NCI-H1417 treated with DMSO at 0.1 percent for 48 hours (cell line): ENCODE measurements around the gene KCNQ2.

Experiments used
- DNase-seq: peaks from one replicate; lab custom pipeline; 2025; lab: John Stamatoyannopoulos, UW

KCNQ2 gene

DNA sequence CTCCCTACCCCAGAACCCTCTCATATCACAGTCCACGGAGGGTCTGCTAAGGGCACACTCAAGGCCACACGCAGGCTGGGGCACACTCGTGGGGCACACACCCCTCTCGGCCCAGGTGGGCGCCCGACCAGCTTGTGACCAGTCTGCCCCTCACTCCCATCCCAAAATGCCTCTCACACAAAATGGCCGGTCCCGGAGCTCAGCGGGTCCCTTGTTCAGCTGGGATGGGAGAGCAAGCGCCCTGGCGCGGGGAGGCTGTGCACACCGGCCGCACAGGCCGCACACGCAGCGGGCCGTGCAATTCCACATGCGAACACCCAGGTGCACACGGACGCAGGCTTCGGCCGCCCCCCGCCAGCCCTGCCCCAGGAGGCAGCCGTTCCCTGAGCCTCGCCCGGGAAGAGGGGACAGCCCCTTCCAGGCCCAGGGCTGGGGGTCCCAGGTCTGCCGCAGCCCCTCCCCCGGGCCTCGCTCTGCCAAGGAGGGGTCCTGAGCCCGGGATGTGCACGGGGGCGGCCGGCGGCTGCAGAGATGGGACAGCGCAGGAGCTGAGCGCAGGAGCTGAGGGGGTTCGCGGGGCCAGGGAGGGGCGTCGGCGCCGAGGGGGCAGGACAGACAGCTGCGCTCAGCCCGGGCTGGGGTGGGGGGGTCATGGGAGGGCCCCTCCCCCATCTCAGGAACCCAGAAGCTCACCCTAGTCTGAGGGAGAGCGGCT, 1.3 kb downstream of the KCNQ2 start:
- DNase-seq, result no peak

DNA sequence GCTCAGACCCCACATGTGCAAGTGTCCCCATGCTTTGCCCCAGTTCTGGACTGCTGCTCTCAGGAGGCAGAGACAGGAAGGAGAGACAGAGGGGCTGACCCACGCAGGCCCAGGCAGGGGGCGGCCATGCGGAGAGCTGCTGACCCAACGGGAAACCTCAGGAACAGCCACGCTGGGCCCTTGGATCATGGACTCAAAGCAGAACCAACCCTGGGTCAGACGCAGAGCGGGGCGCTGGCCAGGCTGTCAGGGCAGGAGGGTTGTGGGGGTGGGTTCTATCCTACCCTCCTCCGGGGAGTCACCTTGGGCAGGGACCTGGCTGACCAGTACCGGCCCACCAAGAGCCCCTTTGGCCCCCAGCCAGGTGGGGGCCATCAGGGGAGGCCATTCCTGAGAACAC, 2.0 kb downstream of the KCNQ2 start:
- DNase-seq, result no peak

- no peak for DNase-seq
Observed at GRCh38 chr20:63469713-63470101, 2.7 kb downstream of the KCNQ2 start.

DNA sequence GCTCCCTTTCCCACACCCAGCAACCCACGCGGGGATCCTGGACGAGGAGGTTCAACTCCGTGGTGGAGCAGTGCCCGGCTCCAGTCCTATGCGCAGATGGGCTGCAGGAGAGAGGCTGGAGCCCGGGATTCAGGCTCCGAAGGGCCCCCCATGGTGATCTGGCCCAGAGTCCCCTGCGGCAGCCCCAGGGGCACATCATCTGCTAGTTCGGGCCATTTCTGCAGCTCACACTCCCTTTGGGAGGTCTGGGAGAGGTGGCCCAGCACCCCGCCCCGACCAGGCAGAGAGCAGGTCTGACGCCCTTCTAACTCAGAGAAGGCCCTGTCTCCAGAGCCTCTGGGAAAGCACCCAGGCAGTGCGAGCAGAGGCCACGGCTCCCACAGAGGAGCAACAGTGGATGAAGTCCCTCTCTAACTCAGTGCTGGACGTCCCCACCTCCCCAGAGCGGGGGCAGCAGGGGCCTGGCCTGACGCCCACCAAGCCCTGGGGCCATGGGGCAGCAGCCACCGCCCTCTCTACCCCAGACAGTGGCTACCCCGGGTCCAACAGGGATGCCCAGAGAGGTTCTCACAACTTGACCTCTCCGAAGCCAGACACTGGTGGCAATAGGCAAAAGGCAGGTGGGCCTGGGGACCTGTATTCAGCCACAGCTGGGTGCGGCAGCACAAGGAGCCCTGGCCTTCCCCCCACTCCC, 3.3 kb downstream of the KCNQ2 start:
- DNase-seq, result no peak

DNA sequence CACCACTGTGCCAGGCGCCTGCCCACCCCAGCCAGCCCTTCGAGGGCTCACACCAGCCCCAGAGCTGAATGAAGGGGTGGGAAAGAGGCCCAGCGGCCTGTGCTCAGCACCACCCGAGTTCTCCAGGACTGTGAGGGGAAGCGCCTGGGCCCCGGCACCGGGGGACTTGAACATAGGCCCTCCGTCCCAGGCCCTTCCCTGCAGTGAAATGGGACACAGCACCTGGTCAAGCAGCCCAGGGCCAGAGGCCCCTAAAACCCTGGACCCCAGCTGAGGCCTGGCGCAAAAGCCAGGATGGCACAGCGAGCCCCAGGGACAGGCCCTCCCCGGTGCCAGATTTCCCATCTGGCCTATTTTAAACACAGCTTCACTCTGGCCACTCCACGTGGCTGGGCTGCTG, 4.0 kb downstream of the KCNQ2 start:
- DNase-seq, result no peak

GRCh38 chr20:63467294-63468083, 5.0 kb downstream of the KCNQ2 start:
- no peak for DNase-seq

DNA sequence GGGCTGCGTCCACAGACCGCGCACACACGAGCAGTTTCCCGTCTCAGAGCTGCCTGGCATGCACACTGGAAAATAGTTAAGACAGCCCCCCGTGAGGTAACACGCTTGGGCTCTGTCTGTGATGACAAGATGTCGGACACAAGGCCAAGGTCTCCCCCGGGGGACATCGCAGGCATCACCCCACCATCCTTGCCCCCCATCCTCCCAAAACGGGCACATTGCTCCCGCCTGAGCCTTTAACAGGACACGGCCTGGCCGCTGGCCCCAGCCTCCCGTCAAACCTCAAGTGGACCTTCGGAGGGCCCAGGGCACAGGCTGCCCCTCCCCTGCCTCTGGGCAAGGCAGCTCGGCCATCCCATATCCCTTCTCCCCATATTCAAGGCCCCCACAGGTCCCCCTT, 5.6 kb downstream of the KCNQ2 start:
- no peak for DNase-seq

DNA sequence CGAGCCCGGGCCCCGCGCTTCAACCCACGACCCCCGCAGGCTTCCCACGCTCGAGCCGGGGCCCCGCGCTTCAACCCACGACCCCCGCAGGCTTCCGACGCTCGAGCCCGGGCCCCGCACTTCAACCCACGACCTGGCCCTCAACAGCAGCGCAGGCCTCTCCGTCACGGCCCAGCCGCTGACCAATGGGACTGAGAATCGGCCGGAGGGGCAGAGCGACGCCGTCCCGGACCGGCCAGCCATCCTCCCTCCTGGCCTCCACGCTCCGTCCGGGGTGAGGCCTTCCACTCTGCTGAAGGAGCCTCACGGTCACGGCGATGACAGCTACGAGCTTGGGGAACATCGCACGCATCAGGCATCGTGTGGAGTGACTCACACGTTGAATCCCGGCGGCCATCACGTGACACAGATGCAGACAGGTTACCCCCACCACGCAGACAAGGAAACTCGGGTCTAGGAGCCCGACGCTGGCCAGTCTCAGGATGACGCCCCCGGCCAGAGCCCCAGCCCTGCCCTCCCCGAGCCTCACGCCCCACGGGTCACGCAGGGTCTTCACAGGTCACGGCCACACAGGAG, 6.1 kb downstream of the KCNQ2 start:
- DNase-seq, result no peak

DNA sequence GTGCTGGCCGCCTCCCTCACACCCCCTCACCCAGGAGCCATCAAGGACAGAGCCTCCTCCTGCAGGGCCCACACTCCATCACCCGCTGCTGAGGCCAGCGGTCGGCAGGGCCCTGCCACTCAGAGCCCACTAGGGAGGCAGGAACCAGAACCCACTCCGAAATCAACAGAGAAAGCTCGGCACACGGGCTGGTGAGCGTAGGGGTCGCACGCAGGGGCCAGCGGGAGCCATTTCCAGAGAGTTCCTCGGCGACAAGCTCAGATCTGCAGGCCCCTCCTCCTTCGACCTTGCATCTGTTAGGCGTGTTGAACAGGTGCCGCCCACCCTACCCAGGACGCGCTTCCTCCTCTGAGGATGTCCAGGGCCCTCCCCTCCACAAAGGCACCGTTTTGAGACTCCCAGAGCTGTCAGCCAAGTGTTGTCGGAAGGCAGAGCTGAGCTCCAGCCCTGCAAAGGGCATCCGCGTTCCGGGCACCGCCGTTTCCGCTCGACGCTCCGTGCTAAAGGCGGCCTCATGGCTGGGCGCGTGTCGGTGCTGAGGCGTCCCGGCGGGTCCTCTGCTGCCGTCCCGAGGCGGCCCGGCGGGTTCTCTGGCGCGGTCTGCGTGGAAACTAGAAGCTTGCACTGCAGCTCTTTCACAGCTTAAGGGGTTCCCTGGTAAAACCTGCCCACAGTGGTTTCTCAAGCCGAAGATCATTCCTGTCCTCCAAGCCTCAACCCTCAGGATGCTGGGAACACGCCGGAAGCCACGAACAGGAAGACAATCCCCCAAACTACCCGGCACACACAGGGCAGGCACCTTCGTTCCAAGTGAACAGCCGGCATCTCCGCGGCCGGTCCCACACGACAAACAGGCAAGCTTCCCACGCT, 6.8 kb downstream of the KCNQ2 start:
- no peak for DNase-seq

GRCh38 chr20:63464289-63464635, 8.2 kb downstream of the KCNQ2 start:
- no peak for DNase-seq

DNA sequence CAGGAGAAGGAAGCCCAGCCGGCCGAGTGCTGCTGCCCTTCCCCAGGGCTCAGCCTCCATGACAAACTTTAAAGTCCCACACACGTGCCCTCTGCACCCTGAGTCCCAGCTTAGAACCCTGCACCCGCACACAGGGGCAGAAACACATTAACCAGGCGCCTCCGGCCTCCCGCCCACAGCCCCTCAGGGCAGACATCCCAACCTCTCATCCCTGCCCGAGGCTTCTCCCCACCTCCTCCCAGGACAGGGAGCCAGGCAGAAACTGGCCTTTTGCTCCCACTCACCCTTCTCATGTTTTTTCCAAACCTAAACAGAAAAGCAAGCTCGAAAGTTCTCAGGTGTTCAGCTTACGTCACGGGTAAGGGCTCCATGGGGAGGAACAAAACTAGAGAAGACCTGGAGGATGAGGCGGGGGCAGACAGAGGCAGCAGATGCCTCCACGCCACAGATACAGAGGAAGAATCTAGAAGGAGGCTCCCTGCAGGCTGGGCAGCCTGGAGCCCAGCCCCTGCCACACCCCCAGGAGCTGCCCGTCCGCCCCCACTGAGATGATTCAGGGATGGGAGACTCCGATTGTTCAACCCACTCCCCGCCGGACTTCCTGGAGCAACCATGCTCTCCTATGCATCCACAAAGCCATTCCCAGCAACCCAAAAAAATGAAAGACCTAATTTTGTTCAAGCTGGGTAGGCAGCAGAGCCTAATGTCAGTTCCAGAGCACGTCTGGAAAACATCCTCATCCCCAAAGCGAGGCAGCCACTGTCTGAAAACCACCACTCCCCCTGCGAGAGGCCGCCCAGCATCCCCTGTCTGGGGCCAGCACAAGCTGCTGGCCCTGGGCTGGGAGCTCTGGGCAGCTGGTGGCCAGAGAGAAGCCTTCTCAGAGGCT, 8.8 kb downstream of the KCNQ2 start:
- no peak for DNase-seq

DNA sequence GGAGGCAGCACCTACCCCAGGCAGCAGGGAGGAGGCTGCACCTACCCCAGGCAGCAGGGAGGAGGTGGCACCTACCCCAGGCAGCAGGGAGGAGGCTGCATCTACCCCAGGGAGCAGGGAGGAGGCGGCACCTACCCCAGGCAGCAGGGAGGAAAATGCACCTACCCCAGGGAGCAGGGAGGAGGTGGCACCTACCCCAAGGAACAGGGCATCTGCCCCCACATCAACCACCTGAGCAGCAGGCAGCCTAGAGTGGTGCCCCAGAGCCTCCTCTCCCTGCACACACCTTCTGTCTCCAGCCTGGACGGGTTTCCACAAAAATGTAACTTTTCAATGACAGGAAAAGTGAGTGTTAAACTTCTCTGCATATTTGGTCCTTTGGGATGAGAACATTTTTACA, 10.2 kb downstream of the KCNQ2 start:
- DNase-seq, result no peak

- no peak for DNase-seq
Observed at GRCh38 chr20:63461104-63461763, 11.2 kb downstream of the KCNQ2 start.

DNA sequence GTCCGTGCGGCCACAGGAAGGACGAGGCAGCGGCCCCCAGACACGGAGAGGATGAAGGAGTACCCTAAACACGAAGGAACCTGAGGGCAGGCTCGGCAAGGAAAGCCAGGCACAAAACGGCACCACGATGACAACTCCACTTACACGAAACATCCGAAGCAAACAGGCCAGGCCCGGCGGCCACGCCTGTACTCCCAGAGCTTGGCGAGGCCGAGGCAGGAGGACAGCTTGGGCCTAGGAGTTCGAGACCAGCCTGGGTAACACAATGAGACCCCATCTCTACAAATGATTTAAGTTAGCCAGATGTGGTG, 13.4 kb downstream of the KCNQ2 start:
- DNase-seq, result no peak

GRCh38 chr20:63458170-63459069, 14.0 kb downstream of the KCNQ2 start:
- DNase-seq, result no peak

GRCh38 chr20:63457737-63458136, 14.7 kb downstream of the KCNQ2 start:
- no peak for DNase-seq

DNA sequence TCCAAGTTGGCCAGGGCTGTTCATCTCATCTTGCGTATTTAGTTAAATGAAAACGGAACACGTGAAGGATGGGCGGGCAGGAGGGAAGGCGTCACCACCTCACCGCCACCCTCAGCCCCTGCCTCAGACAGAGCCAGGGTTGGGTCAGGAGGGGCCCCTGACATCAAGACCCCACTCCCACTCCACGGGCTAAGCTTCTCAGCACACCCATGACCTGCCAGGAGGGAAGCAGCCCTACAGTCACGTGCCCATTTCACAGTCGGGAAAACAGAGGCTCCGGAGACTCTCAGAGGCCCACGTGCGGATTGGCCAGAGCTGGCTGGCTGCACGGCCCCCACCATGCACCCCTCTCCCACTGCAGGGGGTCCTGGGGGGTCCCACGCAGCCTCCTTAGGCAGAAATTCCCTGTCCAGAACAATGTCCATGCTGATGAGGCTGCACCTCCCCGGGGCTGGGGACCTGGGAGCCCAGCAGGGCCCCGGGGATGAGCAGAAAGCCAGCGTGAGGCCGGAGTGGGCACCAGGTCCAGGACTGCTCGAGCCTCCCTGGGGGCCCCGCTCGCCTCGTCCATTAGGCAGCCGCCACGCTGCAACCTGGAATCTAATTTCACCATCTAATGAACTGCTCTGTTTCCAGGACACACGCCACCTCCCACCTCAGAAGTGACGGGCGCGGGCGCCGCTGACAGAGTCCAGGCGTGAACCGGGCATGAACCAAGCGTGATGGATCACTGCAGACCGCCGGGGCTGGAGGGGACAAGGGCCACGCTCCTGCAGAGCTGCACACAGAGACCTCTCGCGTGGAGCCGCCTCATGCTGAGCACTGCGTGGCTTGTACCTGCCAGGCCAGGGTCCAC, 15.8 kb downstream of the KCNQ2 start:
- DNase-seq, result no peak

DNA sequence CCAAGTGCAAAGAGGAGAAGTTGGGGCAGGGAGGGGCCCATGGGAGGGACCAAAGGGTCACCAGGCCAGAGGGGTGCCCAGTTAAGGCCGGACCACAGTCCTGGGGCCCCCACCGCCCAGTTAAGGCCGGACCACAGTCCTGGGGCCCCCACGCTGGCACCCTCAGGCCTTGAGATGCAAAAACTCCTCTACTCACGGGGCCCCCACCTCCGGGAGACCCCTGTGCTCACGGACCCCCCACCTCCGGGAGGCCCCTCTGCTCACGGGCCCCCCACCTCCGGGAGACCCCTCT, 16.9 kb downstream of the KCNQ2 start:
- DNase-seq, result no peak
